HepG2 (cell line): ENCODE measurements around the gene UBE2G2. TPM values are rescaled to one million over a fixed set of nuclear protein-coding genes. Genes with fewer than 3 reads are reported as not detected.

Experiments
- GATA4 ChIP-seq: sonication (generic); IDR thresholded peaks from 2 replicates; pipeline ENCODE4 v1.6.1; 2016; ENCODE audit warnings: antibody characterized with exemption, low read depth, borderline replicate concordance
- MAX ChIP-seq: IDR thresholded peaks from 2 replicates; pipeline ENCODE4 v1.6.1; 2012; ENCODE audit warnings: inconsistent platforms
- MAZ ChIP-seq, 2 experiments: sonication (generic) in 1 of 2; formaldehyde crosslinking in 1 of 2; IDR thresholded peaks; 2 replicates each; pipeline versions ENCODE4 v1.5.0 to v1.6.1; 2012 to 2020; ENCODE audit warnings: low read depth in 2 of 2, mild to moderate bottlenecking in 2 of 2, borderline replicate concordance in 1 of 2, improper control_type of control experiment in 1 of 2, low read length in 1 of 2, missing genetic modification reagents in 1 of 2, moderate library complexity in 1 of 2
- MEF2D ChIP-seq: sonication (generic); formaldehyde crosslinking; IDR thresholded peaks from 2 replicates; pipeline ENCODE4 v1.5.1; 2020; ENCODE audit warnings: mild to moderate bottlenecking, missing genetic modification reagents
- MLX ChIP-seq: IDR thresholded peaks from 2 replicates; pipeline ENCODE4 v1.6.1; 2016
- NFYC ChIP-seq: IDR thresholded peaks from 2 replicates; pipeline ENCODE4 v1.6.1; 2016; ENCODE audit warnings: missing genetic modification reagents, missing compliant biosample characterization
- PAF1 ChIP-seq: IDR thresholded peaks from 2 replicates; pipeline ENCODE4 v1.6.1; 2016; ENCODE audit warnings: missing genetic modification reagents, missing compliant biosample characterization
- SAP130 ChIP-seq: IDR thresholded peaks from 2 replicates; pipeline ENCODE4 v1.6.1; 2016; ENCODE audit warnings: low read depth
- SIN3B ChIP-seq: fragments of 150-350 bp; IDR thresholded peaks from 2 replicates; pipeline ENCODE4 v1.6.1; 2014; ENCODE audit warnings: low read length
- SUZ12 ChIP-seq: fragments of 150-350 bp; IDR thresholded peaks from 2 replicates; pipeline ENCODE4 v1.6.1; 2014; ENCODE audit warnings: low read depth, low read length
- ZBTB7A ChIP-seq: sonication (generic); formaldehyde crosslinking; IDR thresholded peaks from 2 replicates; pipeline ENCODE4 v1.8.0; 2022; ENCODE audit warnings: mild to moderate bottlenecking, missing genetic modification reagents
- ZFP82 ChIP-seq: sonication (generic); formaldehyde crosslinking; IDR thresholded peaks from 2 replicates; pipeline ENCODE4 v1.5.1; 2020; ENCODE audit warnings: mild to moderate bottlenecking, missing genetic modification reagents, borderline replicate concordance
- ZNF235 ChIP-seq: sonication (generic); formaldehyde crosslinking; IDR thresholded peaks from 2 replicates; pipeline ENCODE4 v1.8.1; 2023; ENCODE audit warnings: mild to moderate bottlenecking, missing genetic modification reagents, borderline replicate concordance
- ZNF280B ChIP-seq: sonication (generic); formaldehyde crosslinking; IDR thresholded peaks from 2 replicates; pipeline ENCODE4 v1.5.0; 2020; ENCODE audit warnings: missing genetic modification reagents, mild to moderate bottlenecking, borderline replicate concordance
- ZNF337 ChIP-seq: sonication (generic); formaldehyde crosslinking; IDR thresholded peaks from 2 replicates; pipeline ENCODE4 v1.5.1; 2020; ENCODE audit warnings: missing genetic modification reagents, low read depth, mild to moderate bottlenecking, borderline replicate concordance
- ZNF33B ChIP-seq: sonication (generic); formaldehyde crosslinking; IDR thresholded peaks from 2 replicates; pipeline ENCODE4 v1.5.1; 2020; ENCODE audit warnings: mild to moderate bottlenecking, missing genetic modification reagents
- ZNF451 ChIP-seq: sonication (generic); formaldehyde crosslinking; IDR thresholded peaks from 2 replicates; pipeline ENCODE4 v1.5.0; 2020; ENCODE audit warnings: mild to moderate bottlenecking, missing genetic modification reagents
- ZNF674 ChIP-seq: sonication (generic); formaldehyde crosslinking; IDR thresholded peaks from 2 replicates; pipeline ENCODE4 v1.5.0; 2020; ENCODE audit warnings: low read depth, mild to moderate bottlenecking, missing genetic modification reagents
- ZSCAN22 ChIP-seq: sonication (generic); formaldehyde crosslinking; IDR thresholded peaks from 2 replicates; pipeline ENCODE4 v1.4.0; 2020; ENCODE audit warnings: mild to moderate bottlenecking, missing genetic modification reagents
- ZSCAN30 ChIP-seq: sonication (generic); formaldehyde crosslinking; IDR thresholded peaks from 2 replicates; pipeline ENCODE4 v1.5.0; 2020; ENCODE audit warnings: mild to moderate bottlenecking, missing genetic modification reagents
- polyA plus RNA-seq, 8 experiments: library from polyadenylated mRNA; depleted of rRNA in 3 of 8; stranded (reverse) in 7 of 8; unstranded in 1 of 8; fragments of >200 nt; fragmentation: Illumina TruSeq in 4 of 8; extraction: Trizol in 4 of 8; gene quantifications; 2 replicates each; pipeline versions ENCODE4 v1.2.1 to v1.2.3, GENCODE V29; 2011 to 2016; ENCODE audit warnings: low read depth in 4 of 8, missing spikeins in 1 of 8, mixed read lengths in 1 of 8; ENCODE audit not compliant: insufficient read depth in 1 of 8
- total RNA-seq, 5 experiments: library from RNA; depleted of rRNA; stranded (reverse); fragments of >200 nt; fragmentation: Illumina TruSeq; extraction: Trizol; gene quantifications; 2 replicates each; pipeline ENCODE4 v1.2.3, GENCODE V29; 2016; ENCODE audit warnings: low read depth in 1 of 5
- TF ChIP-seq, protein P1 (sequence below): sonication (generic); formaldehyde crosslinking; IDR thresholded peaks from 2 replicates; pipeline ENCODE4 v1.5.1; 2020; ENCODE audit warnings: mild to moderate bottlenecking, missing genetic modification reagents, moderate library complexity
- TF ChIP-seq, protein P2 (sequence below): IDR thresholded peaks from 2 replicates; pipeline ENCODE4 v1.6.1; 2016; ENCODE audit warnings: control low read depth

UBE2G2 gene
- total and polyA plus RNA-seq, 2 of the 13 experiments (the other 11 are each of a cell fraction or from before 2014, with no cell fraction given) = 55.4 to 92.0 TPM

- TF ChIP-seq SUZ12 = no peak
- no peak for TF ChIP-seq ZSCAN22 (CRISPR knock-in tag)
- no peak for TF ChIP-seq ZNF33B (CRISPR knock-in tag)
- TF ChIP-seq NFYC = no peak
- TF ChIP-seq ZNF674 (CRISPR knock-in tag) = no peak
- peak; percentile 13; the same call in 1 of the 2 replicates for TF ChIP-seq ZNF451 (CRISPR knock-in tag)
- TF ChIP-seq SIN3B = no peak
- no peak for TF ChIP-seq ZSCAN30 (CRISPR knock-in tag)
- TF ChIP-seq, protein P1, sequence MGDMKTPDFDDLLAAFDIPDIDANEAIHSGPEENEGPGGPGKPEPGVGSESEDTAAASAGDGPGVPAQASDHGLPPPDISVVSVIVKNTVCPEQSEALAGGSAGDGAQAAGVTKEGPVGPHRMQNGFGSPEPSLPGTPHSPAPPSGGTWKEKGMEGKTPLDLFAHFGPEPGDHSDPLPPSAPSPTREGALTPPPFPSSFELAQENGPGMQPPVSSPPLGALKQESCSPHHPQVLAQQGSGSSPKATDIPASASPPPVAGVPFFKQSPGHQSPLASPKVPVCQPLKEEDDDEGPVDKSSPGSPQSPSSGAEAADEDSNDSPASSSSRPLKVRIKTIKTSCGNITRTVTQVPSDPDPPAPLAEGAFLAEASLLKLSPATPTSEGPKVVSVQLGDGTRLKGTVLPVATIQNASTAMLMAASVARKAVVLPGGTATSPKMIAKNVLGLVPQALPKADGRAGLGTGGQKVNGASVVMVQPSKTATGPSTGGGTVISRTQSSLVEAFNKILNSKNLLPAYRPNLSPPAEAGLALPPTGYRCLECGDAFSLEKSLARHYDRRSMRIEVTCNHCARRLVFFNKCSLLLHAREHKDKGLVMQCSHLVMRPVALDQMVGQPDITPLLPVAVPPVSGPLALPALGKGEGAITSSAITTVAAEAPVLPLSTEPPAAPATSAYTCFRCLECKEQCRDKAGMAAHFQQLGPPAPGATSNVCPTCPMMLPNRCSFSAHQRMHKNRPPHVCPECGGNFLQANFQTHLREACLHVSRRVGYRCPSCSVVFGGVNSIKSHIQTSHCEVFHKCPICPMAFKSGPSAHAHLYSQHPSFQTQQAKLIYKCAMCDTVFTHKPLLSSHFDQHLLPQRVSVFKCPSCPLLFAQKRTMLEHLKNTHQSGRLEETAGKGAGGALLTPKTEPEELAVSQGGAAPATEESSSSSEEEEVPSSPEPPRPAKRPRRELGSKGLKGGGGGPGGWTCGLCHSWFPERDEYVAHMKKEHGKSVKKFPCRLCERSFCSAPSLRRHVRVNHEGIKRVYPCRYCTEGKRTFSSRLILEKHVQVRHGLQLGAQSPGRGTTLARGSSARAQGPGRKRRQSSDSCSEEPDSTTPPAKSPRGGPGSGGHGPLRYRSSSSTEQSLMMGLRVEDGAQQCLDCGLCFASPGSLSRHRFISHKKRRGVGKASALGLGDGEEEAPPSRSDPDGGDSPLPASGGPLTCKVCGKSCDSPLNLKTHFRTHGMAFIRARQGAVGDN (CRISPR knock-in tag) = peak; percentile 30; the same call in 1 of the 2 replicates
- TF ChIP-seq ZBTB7A (CRISPR knock-in tag) = no peak
- TF ChIP-seq MEF2D = 0 out of 2 replicates have a peak, but pooled peaks have one; percentile 14
- no peak; the same call in 1 of the 2 replicates for TF ChIP-seq PAF1 (CRISPR knock-in tag)
- no peak for TF ChIP-seq MAZ (IDR thresholded peaks at IDR 0.05; ENCODE audit: borderline replicate concordance, low read depth, low read length)
- TF ChIP-seq MAZ (CRISPR knock-in tag; IDR thresholded peaks at IDR 0.05; ENCODE audit: low read depth) = no peak
- TF ChIP-seq, protein P2, sequence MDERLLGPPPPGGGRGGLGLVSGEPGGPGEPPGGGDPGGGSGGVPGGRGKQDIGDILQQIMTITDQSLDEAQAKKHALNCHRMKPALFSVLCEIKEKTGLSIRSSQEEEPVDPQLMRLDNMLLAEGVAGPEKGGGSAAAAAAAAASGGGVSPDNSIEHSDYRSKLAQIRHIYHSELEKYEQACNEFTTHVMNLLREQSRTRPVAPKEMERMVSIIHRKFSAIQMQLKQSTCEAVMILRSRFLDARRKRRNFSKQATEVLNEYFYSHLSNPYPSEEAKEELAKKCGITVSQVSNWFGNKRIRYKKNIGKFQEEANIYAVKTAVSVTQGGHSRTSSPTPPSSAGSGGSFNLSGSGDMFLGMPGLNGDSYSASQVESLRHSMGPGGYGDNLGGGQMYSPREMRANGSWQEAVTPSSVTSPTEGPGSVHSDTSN = no peak
- TF ChIP-seq ZNF337 (CRISPR knock-in tag) = no peak
- TF ChIP-seq ZFP82 (CRISPR knock-in tag) = peak; percentile 64; the same call in 1 of the 2 replicates
- no peak for TF ChIP-seq ZNF280B (CRISPR knock-in tag)
- TF ChIP-seq MAX = no peak; the same call in 1 of the 2 replicates
- TF ChIP-seq ZNF235 (CRISPR knock-in tag) = no peak
- no peak for TF ChIP-seq SAP130 (CRISPR knock-in tag)
- no peak for TF ChIP-seq GATA4
- no peak for TF ChIP-seq MLX (CRISPR knock-in tag)
These were observed 45.8 kb upstream of the UBE2G2 start (continued) for GRCh38 chr21:44847261-44848056.
